ENCODE results near the gene FBXO22. TPM values are rescaled to one million over a fixed set of nuclear protein-coding genes. Genes with fewer than 3 reads are reported as not detected.

Gene FBXO22
- polyA plus RNA-seq, 1 experiment: 68.7 TPM

DNA sequence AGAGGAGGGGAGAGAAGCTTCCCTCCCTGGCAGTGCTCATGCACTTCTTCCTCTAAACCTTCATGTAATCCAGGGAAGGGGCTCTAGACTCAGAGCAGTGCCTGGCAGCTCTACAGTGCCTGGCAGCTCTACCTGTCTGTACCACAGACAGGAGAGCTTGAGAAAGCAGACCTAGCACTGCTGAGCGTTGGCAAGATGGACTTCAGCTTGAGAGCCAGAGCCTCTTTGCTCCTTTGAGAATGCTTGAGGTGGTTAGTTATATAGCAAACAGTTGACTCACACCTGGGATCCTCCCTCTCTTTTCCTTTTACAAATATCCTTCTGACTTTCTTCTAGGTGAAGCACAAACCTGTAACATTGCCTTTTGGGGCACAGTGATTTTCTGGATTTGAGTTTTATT is 20.9 kb downstream of the FBXO22 start:
- no peak for DNase-seq (ENCODE audit: low read depth, low spot score)
- POLR2A ChIA-PET: no interaction called here
- CTCF ChIA-PET: no interaction called here
- TF ChIP-seq, protein P1, sequence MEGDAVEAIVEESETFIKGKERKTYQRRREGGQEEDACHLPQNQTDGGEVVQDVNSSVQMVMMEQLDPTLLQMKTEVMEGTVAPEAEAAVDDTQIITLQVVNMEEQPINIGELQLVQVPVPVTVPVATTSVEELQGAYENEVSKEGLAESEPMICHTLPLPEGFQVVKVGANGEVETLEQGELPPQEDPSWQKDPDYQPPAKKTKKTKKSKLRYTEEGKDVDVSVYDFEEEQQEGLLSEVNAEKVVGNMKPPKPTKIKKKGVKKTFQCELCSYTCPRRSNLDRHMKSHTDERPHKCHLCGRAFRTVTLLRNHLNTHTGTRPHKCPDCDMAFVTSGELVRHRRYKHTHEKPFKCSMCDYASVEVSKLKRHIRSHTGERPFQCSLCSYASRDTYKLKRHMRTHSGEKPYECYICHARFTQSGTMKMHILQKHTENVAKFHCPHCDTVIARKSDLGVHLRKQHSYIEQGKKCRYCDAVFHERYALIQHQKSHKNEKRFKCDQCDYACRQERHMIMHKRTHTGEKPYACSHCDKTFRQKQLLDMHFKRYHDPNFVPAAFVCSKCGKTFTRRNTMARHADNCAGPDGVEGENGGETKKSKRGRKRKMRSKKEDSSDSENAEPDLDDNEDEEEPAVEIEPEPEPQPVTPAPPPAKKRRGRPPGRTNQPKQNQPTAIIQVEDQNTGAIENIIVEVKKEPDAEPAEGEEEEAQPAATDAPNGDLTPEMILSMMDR (IDR thresholded peaks at IDR 0.05; ENCODE audit: low read depth, low read length): no peak
- Histone ChIP-seq H3K27me3 (ENCODE audit: control insufficient read depth, insufficient read depth, low read length) (no peaks in the 10 kb centered on the region), H3K9me3 (ENCODE audit: control insufficient read depth, insufficient read depth, low read length) (no peaks in the 10 kb centered on the region), H3K4me3 (ENCODE audit: low read depth, low read length) (no peak overlapping the region), H3K27ac (ENCODE audit: low read depth, low read length) (no peak overlapping the region)

DNA sequence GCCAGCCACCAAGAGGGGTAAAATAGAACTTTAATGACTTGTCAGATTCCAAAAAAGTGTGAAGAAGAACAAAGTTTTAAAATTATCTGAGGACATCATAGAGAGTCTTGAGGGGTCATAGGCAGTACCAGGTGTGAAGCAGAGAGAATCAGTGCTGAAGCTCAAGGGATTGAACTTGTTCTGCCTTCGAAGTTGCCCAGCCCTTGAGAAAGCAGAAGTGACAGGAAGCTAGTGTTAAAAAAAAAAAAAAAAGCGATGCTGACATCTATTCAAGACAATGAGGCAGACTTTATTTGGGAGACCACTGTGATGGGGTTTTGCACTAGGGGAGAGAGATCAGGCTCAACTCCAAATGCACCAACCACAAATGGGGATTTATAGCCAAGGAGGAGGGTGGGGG is 21.8 kb downstream of the FBXO22 start:
- no peak for DNase-seq (ENCODE audit: low read depth, low spot score)
- H3K4me3 ChIP-seq (ENCODE audit: low read depth, low read length): no peak overlapping the region
- POLR2A ChIA-PET: no interaction called here
- H3K27me3 ChIP-seq (ENCODE audit: control insufficient read depth, insufficient read depth, low read length): no peaks in the 10 kb centered on the region
- TF ChIP-seq, protein P1 (IDR thresholded peaks at IDR 0.05; ENCODE audit: low read depth, low read length): no peak
- no peak overlapping the region for H3K27ac ChIP-seq (ENCODE audit: low read depth, low read length)
- CTCF ChIA-PET: no interaction called here
- no peaks in the 10 kb centered on the region for H3K9me3 ChIP-seq (ENCODE audit: control insufficient read depth, insufficient read depth, low read length)

DNA sequence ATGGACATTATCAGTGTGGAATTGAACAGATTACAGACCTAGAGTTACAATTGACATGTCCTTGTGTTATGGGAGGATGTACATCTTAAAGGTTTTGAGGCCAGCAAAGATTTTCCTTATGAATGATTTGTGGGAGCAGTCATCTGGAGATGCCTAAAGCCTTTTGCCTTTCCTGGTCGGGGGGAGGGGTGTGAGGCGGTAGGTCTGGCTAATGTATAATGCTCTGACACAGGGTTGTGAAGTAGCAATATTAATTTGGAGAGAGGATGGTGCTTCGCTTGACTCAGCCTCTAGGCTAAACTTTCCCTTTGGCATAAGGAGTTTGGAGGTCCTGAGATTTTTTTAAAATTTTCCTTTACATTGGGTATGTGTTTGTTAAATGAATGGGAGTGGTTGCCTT is 23.3 kb downstream of the FBXO22 start:
- no peak for DNase-seq (ENCODE audit: low read depth, low spot score)
- Histone ChIP-seq H3K27me3 (ENCODE audit: control insufficient read depth, insufficient read depth, low read length) (no peaks in the 10 kb centered on the region), H3K27ac (ENCODE audit: low read depth, low read length) (no peak overlapping the region), H3K4me3 (ENCODE audit: low read depth, low read length) (no peak overlapping the region), H3K9me3 (ENCODE audit: control insufficient read depth, insufficient read depth, low read length) (no peaks in the 10 kb centered on the region)
- TF ChIP-seq, protein P1 (IDR thresholded peaks at IDR 0.05; ENCODE audit: low read depth, low read length): no peak
- POLR2A ChIA-PET: no interaction called here
- CTCF ChIA-PET: interaction anchor here (0.6 kb wide), 1 partner anchor 24 kb away, joined by 3 read pairs; no protein-coding TSS in a partner anchor

DNA sequence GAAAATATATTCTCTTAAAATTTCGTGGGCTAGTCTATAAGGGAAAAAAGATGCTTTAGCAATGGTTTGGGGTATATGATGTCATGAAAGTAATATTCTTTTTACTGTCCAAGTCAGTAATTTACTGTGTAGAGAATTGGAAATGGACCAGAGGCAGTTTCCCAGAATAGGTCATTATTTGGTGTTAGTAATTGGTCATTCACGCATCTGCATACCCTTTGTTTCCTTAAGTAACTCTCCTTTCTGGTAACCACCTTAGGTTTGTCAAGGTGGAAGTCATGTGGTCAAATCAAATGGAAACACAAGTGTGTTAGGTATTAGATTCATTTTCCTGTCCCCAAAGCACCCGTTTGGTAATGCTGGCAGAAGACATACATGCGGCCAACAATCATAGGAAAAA is 23.9 kb downstream of the FBXO22 start:
- ChIA-PET POLR2A (no interaction called here), CTCF (no interaction called here)
- Histone ChIP-seq H3K4me3 (ENCODE audit: low read depth, low read length) (no peak overlapping the region), H3K9me3 (ENCODE audit: control insufficient read depth, insufficient read depth, low read length) (no peaks in the 10 kb centered on the region), H3K27ac (ENCODE audit: low read depth, low read length) (no peak overlapping the region), H3K27me3 (ENCODE audit: control insufficient read depth, insufficient read depth, low read length) (no peaks in the 10 kb centered on the region)
- DNase-seq (ENCODE audit: low read depth, low spot score): no peak
- TF ChIP-seq, protein P1 (IDR thresholded peaks at IDR 0.05; ENCODE audit: low read depth, low read length): no peak

DNA sequence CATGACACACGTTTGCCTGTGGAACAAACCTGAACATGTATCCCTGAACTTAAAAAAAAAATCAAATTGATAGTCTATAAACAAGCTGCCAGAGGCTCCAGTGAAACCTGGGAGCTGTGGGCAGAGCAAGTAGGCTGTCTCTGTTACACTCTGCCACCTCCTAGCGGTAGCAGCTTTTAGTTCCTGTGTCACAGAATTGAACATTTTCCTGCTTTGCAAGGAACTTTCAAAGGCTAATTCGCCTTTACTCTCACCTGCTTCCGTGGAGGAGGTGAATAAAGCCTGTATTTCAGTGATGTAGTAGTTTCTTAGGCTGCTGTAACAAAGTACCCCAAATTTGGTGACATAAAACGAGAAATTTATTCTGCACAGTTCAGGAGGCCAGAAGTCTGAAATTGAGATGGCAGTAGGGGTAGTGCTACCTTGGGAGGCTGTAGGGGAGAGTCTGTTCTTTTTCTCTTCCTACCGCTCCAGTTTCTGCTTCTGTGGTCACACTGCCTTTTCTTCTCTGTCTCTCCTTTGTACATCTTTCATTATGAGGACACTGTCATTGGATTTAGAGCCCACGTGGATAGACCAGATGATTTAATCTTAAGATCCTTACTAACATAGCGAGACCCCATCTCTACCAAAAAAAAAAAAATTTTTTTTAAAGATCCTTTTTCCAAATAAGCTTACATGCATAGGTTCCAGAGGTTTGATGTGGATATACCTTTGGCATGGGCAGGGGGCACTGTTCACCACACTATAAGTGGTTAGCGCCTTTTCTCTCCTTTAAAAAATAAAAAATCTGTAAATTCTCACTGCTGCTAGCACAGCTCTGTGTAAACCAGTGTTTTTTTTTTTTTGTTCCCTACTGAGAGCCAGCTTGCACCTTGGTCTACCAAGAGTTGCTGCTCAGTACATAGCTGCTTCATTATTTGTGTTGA is 25.3 kb downstream of the FBXO22 start:
- Histone ChIP-seq H3K27me3 (ENCODE audit: control insufficient read depth, insufficient read depth, low read length) (no peaks in the 10 kb centered on the region), H3K27ac (ENCODE audit: low read depth, low read length) (no peak overlapping the region), H3K4me3 (ENCODE audit: low read depth, low read length) (no peak overlapping the region), H3K9me3 (ENCODE audit: control insufficient read depth, insufficient read depth, low read length) (no peaks in the 10 kb centered on the region)
- ChIA-PET CTCF (interaction anchor here (0.6 to 3.2 kb wide), 6 partner anchors 52 to 1059 kb away, joined by 3 to 24 read pairs (median 3); no protein-coding TSS in a partner anchor), POLR2A (no interaction called here)
- DNase-seq (ENCODE audit: low read depth, low spot score): no peak
- TF ChIP-seq, protein P1 (IDR thresholded peaks at IDR 0.05; ENCODE audit: low read depth, low read length): peak; percentile 43

Data from AG04450 (cell line).